A673 (cell line): ENCODE results near the gene ACOX3. TPM values are rescaled to one million over a fixed set of nuclear protein-coding genes. Genes with fewer than 3 reads are reported as not detected.

Experiments used
- BruUV-seq: library from RNA; stranded (reverse); fragments of 400-500 nt; replicated peaks from 2 replicates; lab custom pipeline; 2021; lab: Mats Ljungman, UMichigan
- CTCF ChIA-PET: fragments of 300-600 bp; sonication (Branson Sonifier 250); formaldehyde crosslinking; loops from one replicate; lab custom pipeline; 2022; ENCODE audit warnings: antibody characterized with exemption; lab: Charles Lee
- POLR2A ChIA-PET: fragments of 300-600 bp; sonication (Branson Sonifier 250); formaldehyde crosslinking; loops from one replicate; lab custom pipeline; 2022; ENCODE audit warnings: antibody characterized with exemption; ENCODE audit not compliant: low non-redundant PET; lab: Charles Lee
- DNase-seq: peaks from one replicate; pipeline ENCODE4 v3.0.0-alpha.2; 2015; ENCODE audit warnings: low spot score
- H3K27ac ChIP-seq: fragments of 200-600 bp; sonication (generic); 2 replicates; pipeline ENCODE4 v1.5.1; 2016; ENCODE audit warnings: mixed run types, low read depth, mild to moderate bottlenecking, mixed read lengths, antibody characterized with exemption, low read length; ENCODE audit not compliant: poor library complexity, severe bottlenecking
- H3K27me3 ChIP-seq: fragments of 200-600 bp; sonication (generic); replicated peaks from 2 replicates; pipeline ENCODE4 v1.6.1; 2017; ENCODE audit warnings: mixed run types, low read depth, mild to moderate bottlenecking, mixed read lengths, antibody characterized with exemption, low read length; ENCODE audit not compliant: insufficient read depth, poor library complexity
- H3K36me3 ChIP-seq: fragments of 200-600 bp; sonication (generic); 2 replicates; pipeline ENCODE4 v1.6.1; 2016; ENCODE audit warnings: mixed run types, mild to moderate bottlenecking, mixed read lengths, antibody characterized with exemption, low read length; ENCODE audit not compliant: insufficient read depth, poor library complexity, severe bottlenecking
- H3K4me1 ChIP-seq: fragments of 200-600 bp; sonication (generic); 2 replicates; pipeline ENCODE4 v1.6.1; 2017; ENCODE audit warnings: mixed run types, mild to moderate bottlenecking, mixed read lengths, antibody characterized with exemption, low read length; ENCODE audit not compliant: insufficient read depth, poor library complexity, severe bottlenecking
- H3K4me3 ChIP-seq: fragments of 200-600 bp; sonication (generic); 2 replicates; pipeline ENCODE4 v1.5.1; 2016; ENCODE audit warnings: low read depth, mixed run types, mild to moderate bottlenecking, mixed read lengths, low read length; ENCODE audit not compliant: poor library complexity, severe bottlenecking
- H3K9me3 ChIP-seq: fragments of 200-600 bp; sonication (generic); 2 replicates; pipeline ENCODE4 v1.6.1; 2016; ENCODE audit warnings: mixed run types, low read depth, mild to moderate bottlenecking, mixed read lengths, antibody characterized with exemption, low read length; ENCODE audit not compliant: poor library complexity, severe bottlenecking
- CTCF ChIP-seq: fragments of 300-800, 200-600 bp; sonication (generic); conservative IDR thresholded peaks from 2 replicates; pipeline ENCODE4 v1.5.1; 2017; ENCODE audit warnings: low read depth, mild to moderate bottlenecking, antibody characterized with exemption, low read length, moderate library complexity, mixed read lengths
- EZH2 ChIP-seq: fragments of 200-600 bp; sonication (generic); IDR thresholded peaks from 2 replicates; pipeline ENCODE4 v1.6.1; 2017; ENCODE audit warnings: borderline replicate concordance, low read depth, mild to moderate bottlenecking, mixed read lengths, antibody characterized with exemption, low read length; ENCODE audit not compliant: poor library complexity, severe bottlenecking
- intact Hi-C: fragments of 100-400 bp; cut with micrococcal nuclease; formaldehyde crosslinking; loops from one replicate; pipeline ENCODE4 v1.10.0; 2022; ENCODE audit not compliant: unreplicated experiment
- total RNA-seq: library from RNA; stranded (reverse); gene quantifications from 2 replicates; pipeline ENCODE4 v1.2.3, GENCODE V29; 2021

ACOX3 gene
- total RNA-seq, 1 experiment from 2014 or later = 14.3 TPM

DNA sequence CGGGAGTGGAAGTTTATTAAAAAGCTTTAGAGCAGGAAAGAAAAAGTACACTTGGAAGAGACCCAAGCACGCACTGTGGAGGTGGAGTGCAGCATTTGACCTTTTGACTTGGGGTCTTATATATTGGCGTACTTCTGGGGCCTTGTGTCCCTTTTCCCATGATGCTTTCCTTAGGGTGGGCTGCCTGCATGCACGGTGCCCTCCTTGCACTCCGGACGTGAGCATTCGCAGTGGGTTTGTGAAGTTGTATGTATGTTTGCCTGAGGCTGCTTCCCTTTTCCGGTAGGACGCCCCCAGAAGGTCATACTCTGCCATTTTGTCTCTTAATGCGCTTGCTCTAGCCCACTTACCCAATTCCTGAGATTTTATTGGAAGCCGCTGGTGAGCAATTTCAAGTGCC is 39.7 kb upstream of the ACOX3 start:
- DNase-seq = no peak
- no peak overlapping the region for H3K27ac ChIP-seq
- CTCF ChIA-PET = no interaction called here
- peaks cover 9% of the 10 kb centered on the region for H3K36me3 ChIP-seq
- BruUV-seq = no TSS peak
- H3K4me3 ChIP-seq = no peak overlapping the region
- H3K4me1 ChIP-seq = no peaks in the 10 kb centered on the region
- TF ChIP-seq CTCF (no peak), EZH2 (no peak)
- no peaks in the 10 kb centered on the region for H3K27me3 ChIP-seq
- POLR2A ChIA-PET = no interaction called here
- intact Hi-C loops = no loop called here
- H3K9me3 ChIP-seq = no peaks in the 10 kb centered on the region

DNA sequence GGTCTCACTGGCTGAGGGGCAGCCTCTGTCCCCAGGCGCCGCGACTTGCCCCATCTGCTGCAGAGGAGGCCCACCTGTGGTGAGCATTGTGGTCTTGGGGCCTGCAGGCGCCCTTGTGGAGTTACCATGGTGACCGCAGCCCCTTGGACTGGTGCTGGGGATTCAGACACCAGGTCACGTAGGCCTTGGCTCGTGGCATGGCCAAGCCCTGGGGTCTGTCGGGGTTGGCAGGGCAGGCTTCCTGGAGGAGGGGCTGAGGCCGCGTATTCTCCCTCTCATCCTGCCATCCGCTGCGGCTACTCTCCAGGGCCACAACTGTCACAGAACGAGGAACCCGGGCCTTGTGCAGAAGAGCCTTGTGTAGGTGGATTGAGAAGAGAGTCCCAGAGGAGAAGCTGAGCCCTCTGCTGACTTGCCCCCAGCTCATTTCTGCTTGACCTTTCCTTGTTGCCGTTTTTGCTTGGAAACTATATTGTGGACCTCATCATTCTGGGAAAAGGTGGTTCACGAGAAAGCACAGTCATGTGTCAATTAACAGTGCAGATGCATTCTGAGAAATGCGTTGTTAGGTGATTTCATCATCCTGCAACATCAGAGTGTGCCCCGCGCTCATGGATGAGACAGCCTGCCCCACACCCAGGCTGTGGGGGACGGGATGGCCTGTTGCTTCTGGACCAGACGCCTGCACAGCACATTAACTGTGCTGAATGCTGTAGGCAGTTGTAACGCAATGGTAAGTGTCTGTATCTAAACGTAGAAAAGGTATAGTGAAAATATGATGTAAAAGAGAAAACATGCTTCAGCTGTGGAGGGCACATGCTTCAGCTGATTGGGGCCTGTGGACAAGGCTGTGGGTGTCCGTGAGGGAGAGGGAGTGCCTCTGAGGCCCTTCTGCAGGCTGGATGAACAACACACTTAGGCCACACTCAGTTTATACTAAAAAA is 38.5 kb upstream of the ACOX3 start:
- no peak overlapping the region for H3K27ac ChIP-seq
- no peak overlapping the region for H3K4me3 ChIP-seq
- H3K9me3 ChIP-seq = no peaks in the 10 kb centered on the region
- H3K27me3 ChIP-seq = no peaks in the 10 kb centered on the region
- CTCF ChIA-PET = no interaction called here
- POLR2A ChIA-PET = no interaction called here
- H3K36me3 ChIP-seq = peaks cover 9% of the 10 kb centered on the region
- BruUV-seq = no TSS peak
- intact Hi-C loops = no loop called here
- no peak for TF ChIP-seq EZH2
- no peak for TF ChIP-seq CTCF
- no peak for DNase-seq
- H3K4me1 ChIP-seq = no peaks in the 10 kb centered on the region

DNA sequence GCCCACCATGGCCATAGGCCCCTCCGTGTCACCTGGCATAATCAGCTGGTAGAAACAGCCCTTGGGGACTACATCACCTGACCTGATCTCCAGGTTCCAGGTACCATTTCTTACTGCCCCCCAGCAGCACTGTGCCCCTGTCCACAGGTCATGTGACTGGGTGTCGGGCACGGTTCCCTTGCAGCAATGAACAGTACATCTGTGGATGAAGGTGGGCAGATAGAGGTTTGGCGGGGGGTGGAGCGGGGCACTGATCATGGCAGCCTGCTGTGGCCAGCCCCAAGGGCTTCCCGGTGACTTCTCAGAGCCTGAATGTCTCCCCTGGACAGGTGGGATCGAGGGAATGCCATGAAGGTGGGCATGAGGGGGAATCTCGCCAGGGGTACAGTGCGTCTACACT is 37.8 kb upstream of the ACOX3 start:
- Histone ChIP-seq H3K4me3 (no peak overlapping the region), H3K4me1 (no peaks in the 10 kb centered on the region), H3K27ac (no peak overlapping the region), H3K36me3 (peaks cover 9% of the 10 kb centered on the region), H3K27me3 (no peaks in the 10 kb centered on the region), H3K9me3 (no peaks in the 10 kb centered on the region)
- no TSS peak for BruUV-seq
- ChIA-PET CTCF (no interaction called here), POLR2A (no interaction called here)
- TF ChIP-seq CTCF (no peak), EZH2 (no peak)
- no peak for DNase-seq
- intact Hi-C loops = no loop called here
